ENCODE measurements around the gene PTPRN2.

The PTPRN2 gene

GRCh38 chr7:157545681-157546060 lies 1042.0 kb downstream of the PTPRN2 start:
- ChIA-PET CTCF (no interaction called here), POLR2A (no interaction called here)
- TF ChIP-seq ARNT (IDR thresholded peaks at IDR 0.05), result no peak
- TF ChIP-seq CTBP1 (IDR thresholded peaks at IDR 0.05; ENCODE audit: borderline replicate concordance), result no peak
- TF ChIP-seq BHLHE40 (IDR thresholded peaks at IDR 0.05; ENCODE audit: borderline replicate concordance), result no peak
- TF ChIP-seq NFRKB (IDR thresholded peaks at IDR 0.05), result no peak
- no peak for TF ChIP-seq FOXA1 (IDR thresholded peaks at IDR 0.05)
- no peak for TF ChIP-seq FOXK2 (IDR thresholded peaks at IDR 0.05)
- TF ChIP-seq PKNOX1 (IDR thresholded peaks at IDR 0.05), result no peak
- TF ChIP-seq LEF1 (IDR thresholded peaks at IDR 0.05; ENCODE audit: borderline replicate concordance), result no peak
- no peak for DNase-seq (ENCODE audit: extremely low spot score)

- DNase-seq (ENCODE audit: extremely low spot score), result no peak
- POLR2A ChIA-PET, result no interaction called here
- TF ChIP-seq HDGF (IDR thresholded peaks at IDR 0.05; ENCODE audit: borderline replicate concordance) (no peak), L3MBTL2 (conservative IDR thresholded peaks at IDR 0.05) (no peak), ELF4 (IDR thresholded peaks at IDR 0.05) (no peak), CTBP1 (IDR thresholded peaks at IDR 0.05; ENCODE audit: borderline replicate concordance) (no peak), SP1 (IDR thresholded peaks at IDR 0.05) (no peak), FOXK2 (IDR thresholded peaks at IDR 0.05) (no peak), LEF1 (IDR thresholded peaks at IDR 0.05; ENCODE audit: borderline replicate concordance) (no peak), SUZ12 (IDR thresholded peaks at IDR 0.05) (no peak), ARNT (IDR thresholded peaks at IDR 0.05) (no peak), FOXM1 (IDR thresholded peaks at IDR 0.05; ENCODE audit: borderline replicate concordance) (no peak), BHLHE40 (IDR thresholded peaks at IDR 0.05; ENCODE audit: borderline replicate concordance) (no peak), TARDBP (IDR thresholded peaks at IDR 0.05) (no peak), NFRKB (IDR thresholded peaks at IDR 0.05) (no peak), PKNOX1 (IDR thresholded peaks at IDR 0.05) (no peak), FOXA1 (IDR thresholded peaks at IDR 0.05) (no peak), ZNF384 (IDR thresholded peaks at IDR 0.05) (no peak)
- CTCF ChIA-PET, result no interaction called here
Measured at GRCh38 chr7:157544980-157545680, 1042.5 kb downstream of the PTPRN2 start.

GRCh38 chr7:157544226-157544625 lies 1043.4 kb downstream of the PTPRN2 start:
- no peak for TF ChIP-seq FOXM1 (IDR thresholded peaks at IDR 0.05; ENCODE audit: borderline replicate concordance)
- TF ChIP-seq CTBP1 (IDR thresholded peaks at IDR 0.05; ENCODE audit: borderline replicate concordance), result no peak
- TF ChIP-seq ARNT (IDR thresholded peaks at IDR 0.05), result no peak
- no peak for TF ChIP-seq SP1 (IDR thresholded peaks at IDR 0.05)
- no peak for TF ChIP-seq TARDBP (IDR thresholded peaks at IDR 0.05)
- TF ChIP-seq HDGF (IDR thresholded peaks at IDR 0.05; ENCODE audit: borderline replicate concordance), result no peak
- TF ChIP-seq PKNOX1 (IDR thresholded peaks at IDR 0.05), result no peak
- no peak for TF ChIP-seq L3MBTL2 (conservative IDR thresholded peaks at IDR 0.05)
- no peak for TF ChIP-seq SUZ12 (IDR thresholded peaks at IDR 0.05)
- TF ChIP-seq FOXA1 (IDR thresholded peaks at IDR 0.05), result no peak
- TF ChIP-seq ZNF384 (IDR thresholded peaks at IDR 0.05), result no peak
- no peak for TF ChIP-seq FOXK2 (IDR thresholded peaks at IDR 0.05)
- no peak for TF ChIP-seq ELF4 (IDR thresholded peaks at IDR 0.05)
- TF ChIP-seq LEF1 (IDR thresholded peaks at IDR 0.05; ENCODE audit: borderline replicate concordance), result no peak
- TF ChIP-seq BHLHE40 (IDR thresholded peaks at IDR 0.05; ENCODE audit: borderline replicate concordance), result no peak
- no peak for TF ChIP-seq NFRKB (IDR thresholded peaks at IDR 0.05)
- POLR2A ChIA-PET, result no interaction called here

GRCh38 chr7:157543791-157544190 lies 1043.8 kb downstream of the PTPRN2 start:
- CTCF ChIA-PET, result no interaction called here
- POLR2A ChIA-PET, result no interaction called here
- no peak for DNase-seq (ENCODE audit: extremely low spot score)
- no peak for TF ChIP-seq ARNT (IDR thresholded peaks at IDR 0.05)
- TF ChIP-seq ZNF384 (IDR thresholded peaks at IDR 0.05), result no peak
- no peak for TF ChIP-seq NFRKB (IDR thresholded peaks at IDR 0.05)
- no peak for TF ChIP-seq SP1 (IDR thresholded peaks at IDR 0.05)
- TF ChIP-seq FOXA1 (IDR thresholded peaks at IDR 0.05), result no peak
- no peak for TF ChIP-seq CTBP1 (IDR thresholded peaks at IDR 0.05; ENCODE audit: borderline replicate concordance)
- no peak for TF ChIP-seq ELF4 (IDR thresholded peaks at IDR 0.05)
- no peak for TF ChIP-seq L3MBTL2 (conservative IDR thresholded peaks at IDR 0.05)
- TF ChIP-seq PKNOX1 (IDR thresholded peaks at IDR 0.05), result no peak
- no peak for TF ChIP-seq HDGF (IDR thresholded peaks at IDR 0.05; ENCODE audit: borderline replicate concordance)
- TF ChIP-seq SUZ12 (IDR thresholded peaks at IDR 0.05), result no peak
- no peak for TF ChIP-seq LEF1 (IDR thresholded peaks at IDR 0.05; ENCODE audit: borderline replicate concordance)
- TF ChIP-seq FOXK2 (IDR thresholded peaks at IDR 0.05), result no peak
- no peak for TF ChIP-seq TARDBP (IDR thresholded peaks at IDR 0.05)
- TF ChIP-seq BHLHE40 (IDR thresholded peaks at IDR 0.05; ENCODE audit: borderline replicate concordance), result no peak

More at GRCh38 chr7:157544226-157544625, 1043.4 kb downstream of the PTPRN2 start:
- DNase-seq (ENCODE audit: extremely low spot score), result no peak
- CTCF ChIA-PET, result no interaction called here

- CTCF ChIA-PET, result no interaction called here
- POLR2A ChIA-PET, result no interaction called here
- no peak for DNase-seq (ENCODE audit: extremely low spot score)
- TF ChIP-seq LEF1 (IDR thresholded peaks at IDR 0.05; ENCODE audit: borderline replicate concordance), result no peak
- no peak for TF ChIP-seq PKNOX1 (IDR thresholded peaks at IDR 0.05)
- no peak for TF ChIP-seq FOXM1 (IDR thresholded peaks at IDR 0.05; ENCODE audit: borderline replicate concordance)
- TF ChIP-seq SUZ12 (IDR thresholded peaks at IDR 0.05), result no peak
- TF ChIP-seq BHLHE40 (IDR thresholded peaks at IDR 0.05; ENCODE audit: borderline replicate concordance), result no peak
- TF ChIP-seq HDGF (IDR thresholded peaks at IDR 0.05; ENCODE audit: borderline replicate concordance), result no peak
- TF ChIP-seq ZNF384 (IDR thresholded peaks at IDR 0.05), result no peak
- no peak for TF ChIP-seq FOXK2 (IDR thresholded peaks at IDR 0.05)
- TF ChIP-seq SP1 (IDR thresholded peaks at IDR 0.05), result no peak
- TF ChIP-seq NFRKB (IDR thresholded peaks at IDR 0.05), result no peak
- no peak for TF ChIP-seq TARDBP (IDR thresholded peaks at IDR 0.05)
- no peak for TF ChIP-seq ARNT (IDR thresholded peaks at IDR 0.05)
- TF ChIP-seq FOXA1 (IDR thresholded peaks at IDR 0.05), result no peak
- no peak for TF ChIP-seq L3MBTL2 (conservative IDR thresholded peaks at IDR 0.05)
- TF ChIP-seq ELF4 (IDR thresholded peaks at IDR 0.05), result no peak
- no peak for TF ChIP-seq CTBP1 (IDR thresholded peaks at IDR 0.05; ENCODE audit: borderline replicate concordance)
Measured at GRCh38 chr7:157543276-157543675, 1044.3 kb downstream of the PTPRN2 start.
